HG02798 (cell line): Measurements from ENCODE around the gene PANK2.
A peak's percentile ranks its signal among the peaks of the same experiment; 100 is the strongest.

ENCODE experiments used
- ATAC-seq: cut with Tn5 transposase; IDR thresholded peaks from one replicate; pipeline ENCODE4 v1.9.1; 2021; ENCODE audit warnings: mild to moderate bottlenecking; ENCODE audit not compliant: unreplicated experiment, poor library complexity

Gene PANK2

DNA sequence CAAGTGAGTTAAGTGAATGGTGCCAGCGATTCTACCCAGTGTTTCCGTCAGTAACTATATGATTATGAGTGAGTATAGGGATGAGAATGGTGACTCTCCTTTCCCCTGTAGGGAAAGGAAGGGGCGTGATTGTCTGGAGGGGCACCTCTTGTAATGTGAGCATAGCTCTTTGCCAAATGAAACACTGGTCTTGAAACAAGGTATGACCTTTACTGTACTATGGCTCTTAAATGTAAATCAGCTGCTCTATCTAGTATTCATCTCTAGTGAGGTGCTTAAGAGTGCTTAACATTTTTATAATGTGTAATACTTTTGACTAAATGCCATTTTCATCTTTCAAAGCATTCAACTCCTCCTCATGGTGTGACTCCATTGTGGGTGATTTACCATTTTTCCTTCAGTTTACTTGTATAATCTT lies 11.0 kb downstream of the PANK2 start:
- no peak for ATAC-seq

DNA sequence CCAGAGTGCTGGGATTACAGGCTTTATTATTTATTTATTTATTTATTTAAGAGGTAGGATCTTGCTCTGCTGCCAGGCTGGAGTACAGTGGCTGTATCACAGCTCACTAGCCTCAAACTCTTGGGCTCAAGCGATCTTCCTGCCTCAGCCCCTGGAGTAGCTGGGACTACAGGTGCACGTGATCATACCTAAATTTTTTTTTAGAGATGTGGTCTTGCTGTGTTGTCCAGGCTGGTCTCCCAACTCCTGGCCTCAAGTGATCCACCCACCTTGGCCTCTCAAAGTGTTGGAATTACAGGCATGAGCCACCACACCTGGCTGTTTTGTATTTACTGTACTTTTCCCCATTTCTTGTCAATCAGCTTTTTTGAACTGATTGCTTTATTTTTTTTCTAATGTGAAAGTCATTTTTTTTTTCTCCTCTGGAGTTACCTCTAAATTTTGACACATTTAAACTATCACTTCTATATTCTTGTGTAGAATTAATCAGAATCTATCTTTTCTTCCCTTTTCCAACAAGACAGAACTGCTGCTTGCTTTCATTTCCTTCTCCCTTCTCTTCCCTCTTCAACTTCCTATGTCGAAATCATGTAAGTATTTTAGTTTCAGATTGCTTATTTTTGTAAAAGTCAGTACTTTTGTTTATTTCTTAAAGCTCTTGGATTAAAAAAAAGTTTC lies 12.0 kb downstream of the PANK2 start:
- ATAC-seq, result no peak

GRCh38 chr20:3901706-3902440 lies 12.7 kb downstream of the PANK2 start:
- no peak for ATAC-seq

DNA sequence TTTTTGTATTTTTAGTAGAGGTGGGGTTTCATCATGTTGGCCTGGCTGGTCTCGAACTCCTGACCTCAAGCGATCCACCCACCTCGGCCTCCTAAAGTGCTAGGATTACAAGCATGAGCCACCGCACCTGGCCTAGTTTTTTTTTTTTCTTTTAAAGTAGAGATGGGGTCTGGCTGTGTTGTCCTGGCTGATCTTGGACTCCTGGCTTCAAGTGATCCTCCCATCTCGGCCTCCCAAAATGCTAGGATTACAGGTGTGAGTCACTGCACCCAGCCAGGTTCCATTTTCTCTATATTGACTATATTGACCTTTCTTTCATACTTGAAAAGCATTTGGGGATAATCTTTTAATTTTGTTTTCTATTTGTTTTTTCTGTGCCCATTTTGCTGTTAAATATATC lies 13.3 kb downstream of the PANK2 start:
- no peak for ATAC-seq

DNA sequence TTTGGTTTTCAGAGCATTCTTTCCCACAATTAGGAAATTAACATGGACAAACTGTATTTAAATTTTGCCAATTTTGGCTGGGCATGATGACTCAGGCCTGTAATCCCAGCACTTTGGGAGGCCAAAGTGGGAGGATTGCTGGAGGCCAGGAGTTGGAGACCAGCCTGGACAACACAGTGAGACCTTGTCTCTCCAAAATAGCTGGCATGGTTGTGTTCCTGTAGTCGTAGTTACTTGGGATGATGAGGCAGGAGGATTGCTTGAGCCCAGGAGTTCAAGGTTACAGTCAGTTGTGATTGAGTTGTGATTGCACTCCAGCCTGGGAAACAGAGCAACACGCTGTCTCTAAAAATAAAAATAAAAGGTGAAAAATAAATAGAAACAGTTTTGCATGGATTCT lies 15.0 kb downstream of the PANK2 start:
- ATAC-seq, result no peak

DNA sequence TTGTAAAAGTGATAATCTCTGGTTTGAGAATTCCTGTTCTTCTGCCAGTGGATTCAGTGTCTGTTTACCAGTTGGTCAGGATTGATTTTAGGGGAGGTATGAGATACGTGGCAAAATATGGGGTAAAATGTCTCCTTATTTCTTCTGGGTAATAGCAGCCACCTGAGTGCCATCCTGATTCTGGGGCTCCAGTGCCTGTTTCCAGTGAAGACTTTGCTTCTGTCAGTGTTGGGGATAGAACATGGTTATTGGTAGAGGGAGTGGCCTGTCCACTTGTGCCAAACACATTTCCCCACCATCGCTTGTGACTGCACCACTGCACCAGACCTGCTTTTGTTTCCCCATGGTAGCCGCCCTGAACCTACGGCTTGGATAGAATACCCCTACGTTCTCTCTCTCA lies 15.7 kb downstream of the PANK2 start:
- no peak for ATAC-seq

DNA sequence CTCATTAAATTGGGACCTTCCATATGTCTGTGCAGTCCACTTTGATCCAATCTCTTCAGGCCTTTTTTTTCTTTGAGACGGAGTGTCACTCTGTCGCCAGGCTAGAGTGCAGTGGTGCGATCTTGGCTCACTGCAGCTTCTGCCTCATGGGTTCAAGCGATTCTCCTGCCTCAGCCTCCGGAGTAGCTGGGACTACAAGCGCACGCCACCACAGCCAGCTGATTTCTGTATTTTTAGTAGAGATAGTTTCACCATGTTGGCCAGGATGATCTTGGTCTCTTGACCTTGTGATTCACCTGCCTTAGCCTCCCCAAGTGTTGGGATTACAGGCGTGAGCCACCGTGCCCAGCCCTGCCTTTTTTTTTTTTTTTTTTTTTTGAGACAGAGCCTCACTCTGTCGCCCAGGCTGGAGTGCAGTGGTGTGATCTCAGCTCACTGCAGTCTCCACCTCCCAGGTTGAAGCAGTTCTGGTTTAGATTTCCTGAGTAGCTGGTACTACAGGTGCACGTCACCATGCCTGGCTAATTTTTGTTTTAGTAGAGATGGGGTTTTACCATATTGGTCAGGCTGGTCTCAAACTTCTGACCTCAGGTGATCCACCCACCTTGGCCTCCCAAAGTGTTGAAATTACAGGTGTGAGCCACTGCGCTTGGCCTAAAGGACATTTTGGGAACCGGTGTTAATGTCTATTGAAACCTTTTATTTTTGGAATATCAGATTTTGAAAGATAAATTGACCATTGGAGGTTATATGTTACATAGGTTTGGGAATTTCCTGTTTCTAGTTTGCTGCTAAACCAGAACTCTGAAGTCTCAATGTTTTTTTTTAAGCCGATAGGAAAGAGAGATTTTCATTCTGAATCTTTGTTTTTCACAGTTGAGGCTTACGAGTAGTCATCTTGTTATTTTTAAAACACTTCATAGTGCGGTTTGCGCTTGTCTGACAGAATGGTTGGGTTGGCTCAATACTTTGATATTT lies 17.8 kb downstream of the PANK2 start:
- ATAC-seq, result peak; percentile 87

DNA sequence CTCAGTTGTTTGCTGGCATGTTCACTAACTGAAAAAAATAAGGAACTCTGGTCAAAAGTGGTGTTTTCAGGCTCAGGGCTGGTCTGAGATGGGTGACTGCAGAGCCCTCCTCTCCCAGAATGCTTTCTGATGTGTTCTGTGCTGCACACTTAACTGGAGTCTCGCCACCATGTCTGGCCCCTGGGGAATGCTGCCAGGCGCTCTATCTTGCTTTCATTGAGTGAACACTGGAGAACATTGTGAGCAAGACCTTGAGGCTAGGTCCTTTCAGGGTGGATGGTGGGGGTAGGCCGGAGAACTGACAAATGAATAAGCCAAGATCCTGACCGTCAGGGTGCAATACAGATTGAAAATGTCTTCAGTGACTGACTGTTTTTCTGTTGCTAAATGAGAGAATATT lies 19.5 kb downstream of the PANK2 start:
- no peak for ATAC-seq

DNA sequence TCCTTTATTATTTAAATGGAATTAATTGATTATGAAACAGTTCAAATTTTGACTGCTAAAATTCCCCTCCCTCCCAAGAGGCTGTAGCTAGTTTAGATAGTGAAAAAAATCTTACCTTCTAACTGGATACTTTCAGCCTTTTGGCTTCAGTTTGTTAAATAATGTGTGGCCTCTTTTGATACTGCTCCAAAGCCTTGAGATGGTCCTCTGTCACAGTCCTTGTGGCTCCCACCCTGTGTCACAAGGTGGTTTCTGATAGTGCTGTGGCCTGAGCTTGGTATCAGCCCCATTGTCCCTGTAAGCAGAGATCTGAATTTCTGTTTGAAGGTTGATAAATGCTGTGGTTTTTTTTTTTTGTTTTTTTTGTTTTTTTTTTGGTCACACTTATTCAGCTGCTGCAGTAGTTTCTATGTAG lies 20.8 kb downstream of the PANK2 start:
- no peak for ATAC-seq

DNA sequence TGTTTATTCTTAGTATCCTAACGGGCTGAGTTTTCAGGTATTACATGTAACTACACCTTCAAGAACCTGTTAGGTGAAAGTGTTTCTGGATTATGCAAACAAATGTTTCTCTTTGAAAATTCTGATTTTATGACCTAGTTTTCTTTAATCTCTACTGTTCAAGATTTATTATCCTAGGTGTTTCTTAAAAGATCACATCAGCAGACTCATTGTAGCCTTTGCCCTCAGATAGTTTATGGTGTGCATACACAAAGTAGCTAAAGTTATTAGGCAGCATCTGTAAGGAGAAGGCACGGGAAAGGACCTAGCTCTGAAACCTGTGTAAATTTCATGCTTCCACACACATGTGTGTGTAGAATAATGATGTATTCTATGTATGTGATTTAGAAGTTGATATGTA lies 21.7 kb downstream of the PANK2 start:
- no peak for ATAC-seq

DNA sequence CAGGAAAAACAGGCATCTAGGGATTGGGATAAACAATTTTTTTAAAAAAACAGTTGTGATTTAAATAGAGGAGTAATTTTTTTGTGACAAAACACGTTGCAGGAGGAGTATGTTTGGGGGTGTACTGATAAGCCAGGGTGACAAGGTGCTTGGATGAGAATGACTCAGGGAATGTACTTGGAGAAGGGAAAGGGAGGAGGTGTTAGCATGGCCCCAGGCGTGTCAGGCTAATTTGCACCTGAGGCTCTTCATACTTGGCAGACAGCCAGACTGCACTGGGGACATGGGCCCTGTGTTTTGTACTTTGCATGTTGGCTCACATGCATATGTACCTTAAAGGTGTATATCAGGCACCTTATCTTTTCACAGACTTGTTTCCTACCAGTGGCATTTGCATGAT lies 22.8 kb downstream of the PANK2 start:
- no peak for ATAC-seq

DNA sequence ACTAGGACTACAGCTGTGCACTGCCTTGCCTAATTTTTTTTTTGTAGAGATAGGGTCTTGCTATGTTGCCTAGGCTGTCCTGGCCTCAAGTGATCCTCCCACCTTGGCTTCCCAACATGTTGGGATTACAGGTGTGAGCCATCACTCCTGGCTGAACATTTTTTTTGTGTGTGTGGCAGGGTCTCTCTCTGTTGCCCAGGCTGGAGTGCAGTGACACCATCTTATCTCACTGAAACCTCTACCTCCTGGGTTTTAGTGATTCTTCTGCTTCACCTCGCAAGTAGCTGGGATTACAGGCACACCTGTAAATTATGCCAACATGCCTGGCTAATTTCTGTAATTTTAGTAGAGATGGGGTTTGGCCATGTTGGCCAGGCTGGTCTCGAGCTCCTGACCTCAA lies 25.3 kb downstream of the PANK2 start:
- no peak for ATAC-seq

DNA sequence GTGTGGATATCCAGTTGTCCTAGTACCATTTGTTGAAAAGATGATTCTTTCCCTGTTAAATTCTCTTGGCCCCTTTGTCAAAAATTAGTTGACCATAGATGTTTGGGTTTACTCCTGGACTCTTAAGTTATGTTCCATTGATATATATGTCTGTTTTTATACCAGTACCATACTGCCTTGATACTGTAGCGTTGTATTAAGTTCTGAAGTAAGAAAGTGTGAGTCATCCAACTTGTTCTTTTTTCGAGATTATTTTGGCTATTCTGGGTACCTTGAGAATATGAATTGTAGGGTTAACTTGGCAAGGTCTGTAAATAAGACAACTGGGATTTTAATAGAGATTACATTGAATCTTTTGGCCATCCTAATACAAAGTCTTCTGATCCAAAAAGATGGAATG lies 26.5 kb downstream of the PANK2 start:
- ATAC-seq, result no peak

DNA sequence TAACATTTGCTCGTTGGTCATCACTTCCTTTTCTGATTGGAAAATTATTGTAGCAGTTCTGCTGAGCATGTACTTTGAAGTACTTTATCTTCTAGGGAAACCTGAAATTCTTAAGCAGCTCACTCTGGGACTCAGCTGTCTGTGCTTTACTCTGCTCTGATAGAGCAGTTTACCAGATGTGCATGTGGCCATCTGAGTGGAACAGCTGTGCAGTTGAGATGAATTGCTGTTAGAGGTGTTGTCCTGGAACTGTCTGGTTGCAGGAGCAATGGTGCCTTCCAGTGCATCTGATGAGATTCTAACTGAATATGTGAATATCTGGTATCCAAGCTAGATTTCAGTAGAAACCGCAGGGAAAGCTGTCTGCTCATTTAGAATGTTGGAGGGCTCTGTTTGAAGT lies 27.2 kb downstream of the PANK2 start:
- ATAC-seq, result no peak

- no peak for ATAC-seq
Observed at GRCh38 chr20:3919352-3919751, 30.2 kb downstream of the PANK2 start.

- no peak for ATAC-seq
Observed at GRCh38 chr20:3922223-3922982, 33.2 kb downstream of the PANK2 start.

- ATAC-seq, result no peak
Observed at GRCh38 chr20:3922983-3923339, 33.8 kb downstream of the PANK2 start.

DNA sequence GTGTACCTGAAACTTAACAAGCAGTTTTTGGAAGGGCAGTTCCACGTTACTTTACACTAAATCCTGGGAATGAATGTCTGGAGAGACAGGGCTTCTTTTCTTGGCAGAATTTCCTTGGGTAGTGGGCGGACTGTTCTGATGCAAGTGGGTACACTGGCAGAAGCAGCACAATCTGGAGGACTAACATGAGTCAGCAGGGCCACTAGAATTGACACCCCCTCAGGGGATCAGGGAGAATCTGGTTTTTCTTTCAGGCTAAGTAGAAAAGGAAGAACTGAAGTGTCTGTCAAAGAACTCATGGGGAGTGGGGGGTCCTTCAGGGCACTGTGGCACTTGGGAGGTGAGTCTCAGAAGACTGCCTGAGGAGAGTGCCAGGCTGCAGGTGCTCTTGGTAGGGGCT lies 34.6 kb downstream of the PANK2 start:
- no peak for ATAC-seq

DNA sequence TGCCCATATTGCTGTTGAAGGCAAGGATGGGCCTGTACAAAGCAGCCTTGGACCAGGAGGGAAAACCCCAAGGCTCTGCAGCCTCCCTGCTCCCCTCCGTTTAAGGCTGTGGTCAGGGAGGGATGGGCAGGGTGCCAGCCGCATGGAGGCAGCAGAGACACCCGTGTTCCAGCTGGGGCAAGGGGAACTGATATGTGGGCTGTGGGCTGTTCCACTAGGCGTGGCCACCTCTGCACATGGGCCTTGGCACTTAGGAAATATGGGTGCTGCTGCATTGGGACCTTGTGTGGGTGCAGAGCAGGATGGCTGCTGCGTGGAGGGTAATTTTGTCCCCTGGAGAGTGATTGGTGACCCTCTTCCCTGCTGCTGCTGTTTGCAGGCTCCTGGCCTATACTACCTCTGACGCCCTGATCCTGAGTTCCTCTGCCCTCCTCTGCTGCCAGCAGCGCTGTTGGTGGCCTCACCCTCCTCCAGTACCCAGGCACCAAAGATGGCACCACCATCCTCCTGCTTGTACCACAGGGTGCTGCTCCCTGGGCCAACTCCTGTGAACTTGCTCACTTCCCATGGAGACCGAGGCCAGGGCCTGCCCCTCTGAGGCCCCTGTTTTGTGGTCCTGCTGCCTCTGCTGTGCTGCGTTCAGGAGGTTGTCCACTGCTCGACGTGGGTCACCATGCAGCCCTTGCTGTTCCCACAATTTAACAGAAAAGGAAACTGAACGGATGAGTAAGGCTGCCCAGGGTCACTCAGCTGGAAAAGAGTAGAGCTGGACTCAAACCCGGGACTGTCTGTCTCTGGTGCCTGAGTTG lies 35.3 kb downstream of the PANK2 start:
- no peak for ATAC-seq
